Prostate gland (tissue), 2 donors: ENCODE measurements around the gene PSMD3. TPM values are rescaled to one million over a fixed set of nuclear protein-coding genes. Genes with fewer than 3 reads are reported as not detected.

Experiments used
- DNase-seq: peaks from one replicate; pipeline ENCODE4 v3.0.0-alpha.2; 2019; ENCODE audit warnings: low spot score
- H3K27ac ChIP-seq, 2 donors: fragments of 200-600 bp; sonication (generic); 2 replicates each; pipeline ENCODE4 v1.5.1; 2017 to 2019
- H3K27me3 ChIP-seq: fragments of 200-600 bp; sonication (generic); replicated peaks from 2 replicates; pipeline ENCODE4 v1.5.1; 2019; ENCODE audit not compliant: insufficient read depth
- H3K36me3 ChIP-seq, 2 donors: fragments of 200-600 bp; sonication (generic); 1 replicate in 1 of 2; 2 replicates in 1 of 2; pipeline versions ENCODE4 v1.5.1 to v1.8.1; 2017 to 2019
- H3K4me1 ChIP-seq: fragments of 200-600 bp; sonication (generic); replicated peaks from 2 replicates; pipeline ENCODE4 v1.5.1; 2019
- H3K4me3 ChIP-seq, 2 donors: fragments of 200-600 bp; sonication (generic); 2 replicates each; pipeline ENCODE4 v1.5.1; 2017 to 2019
- H3K9me3 ChIP-seq: fragments of 200-600 bp; sonication (generic); 2 replicates; pipeline ENCODE4 v1.5.1; 2017
- CTCF ChIP-seq, 4 experiments: fragments of 200-600 bp in 2 of 4; fragments of 450-650 bp in 2 of 4; sonication (generic) in 2 of 4; IDR thresholded peaks; 1 replicate in 3 of 4; 2 replicates in 1 of 4; pipeline ENCODE4 v1.5.1; 2016 to 2019; ENCODE audit warnings: antibody characterized with exemption in 4 of 4, mild to moderate bottlenecking in 2 of 4, moderate library complexity in 2 of 4
- POLR2A ChIP-seq: fragments of 450-650 bp; IDR thresholded peaks from one replicate; pipeline ENCODE4 v1.6.1; 2016; ENCODE audit warnings: antibody characterized with exemption, mild to moderate bottlenecking
- POLR2AphosphoS5 ChIP-seq: sonication (generic); formaldehyde crosslinking; IDR thresholded peaks from one replicate; pipeline ENCODE4 v1.6.1; 2017; ENCODE audit warnings: antibody characterized with exemption
- WGBS: methylation state at CpG from one replicate; pipeline ENCODE4 v1.1.5; 2018; 5-methylcytosine and 5-hydroxymethylcytosine counted together
- intact Hi-C: fragments of 100-400 bp; cut with DNase I; formaldehyde crosslinking; loops from one replicate; pipeline ENCODE4 v1.14.2; 2022
- total RNA-seq, 2 donors: library from RNA; depleted of rRNA; stranded (reverse); fragments of >200 nt; gene quantifications; one replicate each; pipeline ENCODE4 v1.1.0, GENCODE V29; 2016

PSMD3 gene
- total RNA-seq, 2 donors from 2014 or later: 96.4 to 116 TPM

- intact Hi-C loops: no loop called here
- H3K27me3 ChIP-seq: no peaks in the 10 kb centered on the region
- no peak for TF ChIP-seq POLR2A
- TF ChIP-seq CTCF (IDR thresholded peaks at IDR 0.05): no peak
- TF ChIP-seq POLR2AphosphoS5: no peak
- H3K27ac ChIP-seq: no peak overlapping the region
- H3K4me3 ChIP-seq: no peak overlapping the region
- DNase-seq: no peak
- no peaks in the 10 kb centered on the region for H3K9me3 ChIP-seq
- H3K4me1 ChIP-seq: no peaks in the 10 kb centered on the region
- 85% methylated on average over 11 of the region's 11 CpGs for WGBS
- H3K36me3 ChIP-seq: peaks cover 30 to 57% of the 10 kb centered on the region in 2 donors
Measured at GRCh38 chr17:39988206-39988810, 7.7 kb downstream of the PSMD3 start.

- no peaks in the 10 kb centered on the region for H3K4me1 ChIP-seq
Measured at GRCh38 chr17:39994448-39994847, 13.8 kb downstream of the PSMD3 start.

DNA sequence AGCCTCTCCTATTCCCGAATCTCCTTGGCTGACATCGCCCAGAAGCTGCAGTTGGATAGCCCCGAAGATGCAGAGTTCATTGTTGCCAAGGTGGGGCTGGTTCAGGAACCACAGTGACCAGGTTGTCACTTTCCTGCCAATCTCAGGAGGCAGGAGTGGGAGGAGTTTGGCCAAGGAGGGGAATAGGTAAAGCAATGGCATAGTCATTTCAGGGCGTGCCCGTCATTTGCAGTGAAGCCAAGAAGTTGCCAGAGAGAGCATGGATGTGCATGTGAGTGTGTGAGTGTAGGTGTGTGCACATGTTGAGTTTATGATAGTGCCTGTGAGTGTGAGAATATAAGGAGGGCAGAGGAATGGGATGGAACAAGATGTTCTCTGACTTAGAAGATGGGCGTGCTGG is 14.8 kb downstream of the PSMD3 start:
- Histone ChIP-seq H3K27me3 (no peaks in the 10 kb centered on the region), H3K9me3 (no peaks in the 10 kb centered on the region), H3K36me3 (peaks cover 24 to 63% of the 10 kb centered on the region in 2 donors), H3K27ac (no peak overlapping the region), H3K4me3 (no peak overlapping the region), H3K4me1 (no peaks in the 10 kb centered on the region)
- TF ChIP-seq POLR2A (no peak), CTCF (IDR thresholded peaks at IDR 0.05) (no peak), POLR2AphosphoS5 (no peak)
- WGBS: 79% methylated on average over 6 of the region's 6 CpGs
- intact Hi-C loops: no loop called here
- no peak for DNase-seq

More at GRCh38 chr17:39994448-39994847, 13.8 kb downstream of the PSMD3 start:
- TF ChIP-seq POLR2A (no peak), CTCF (IDR thresholded peaks at IDR 0.05) (no peak), POLR2AphosphoS5 (no peak)
- Histone ChIP-seq H3K36me3 (peaks cover 30 to 73% of the 10 kb centered on the region in 2 donors), H3K27ac (no peak overlapping the region), H3K27me3 (no peaks in the 10 kb centered on the region), H3K4me3 (no peak overlapping the region), H3K9me3 (no peaks in the 10 kb centered on the region)
- WGBS: 89% methylated on average over 11 of the region's 11 CpGs
- DNase-seq: no peak
- intact Hi-C loops: no loop called here

DNA sequence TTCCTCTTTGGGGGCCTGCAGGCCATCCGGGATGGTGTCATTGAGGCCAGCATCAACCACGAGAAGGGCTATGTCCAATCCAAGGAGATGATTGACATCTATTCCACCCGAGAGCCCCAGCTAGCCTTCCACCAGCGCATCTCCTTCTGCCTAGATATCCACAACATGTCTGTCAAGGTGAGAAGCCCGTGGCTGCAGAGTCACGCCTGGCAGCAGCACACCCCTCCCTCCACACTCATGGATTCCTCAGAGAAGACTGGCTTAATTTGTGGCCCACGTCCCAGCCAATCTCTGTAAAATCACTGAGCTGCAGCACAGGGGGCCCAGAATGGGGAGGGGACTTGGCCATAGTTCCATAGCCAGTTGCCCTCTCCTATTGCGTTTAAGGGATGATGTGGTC is 15.6 kb downstream of the PSMD3 start:
- 68% methylated on average over 8 of the region's 8 CpGs for WGBS
- Histone ChIP-seq H3K27me3 (no peaks in the 10 kb centered on the region), H3K4me1 (no peaks in the 10 kb centered on the region), H3K9me3 (no peaks in the 10 kb centered on the region), H3K4me3 (no peak overlapping the region), H3K36me3 (peaks cover 20 to 59% of the 10 kb centered on the region in 2 donors), H3K27ac (no peak overlapping the region)
- no peak for TF ChIP-seq POLR2A
- no peak for TF ChIP-seq CTCF (IDR thresholded peaks at IDR 0.05)
- TF ChIP-seq POLR2AphosphoS5: no peak
- no peak for DNase-seq
- intact Hi-C loops: no loop called here

- no peak for DNase-seq
- Histone ChIP-seq H3K4me3 (no peak overlapping the region), H3K9me3 (no peaks in the 10 kb centered on the region), H3K4me1 (no peaks in the 10 kb centered on the region), H3K27ac (no peak overlapping the region), H3K27me3 (no peaks in the 10 kb centered on the region), H3K36me3 (peaks cover 20 to 55% of the 10 kb centered on the region in 2 donors)
- intact Hi-C loops: no loop called here
- 58% methylated on average over 6 of the region's 6 CpGs for WGBS
- no peak for TF ChIP-seq POLR2AphosphoS5
- TF ChIP-seq CTCF (IDR thresholded peaks at IDR 0.05): no peak
Measured at GRCh38 chr17:39996800-39997199, 16.2 kb downstream of the PSMD3 start.
